Heart right ventricle (tissue), 16 donors: Measurements from ENCODE around the gene FITM2. TPM values are rescaled to one million over a fixed set of nuclear protein-coding genes. Genes with fewer than 3 reads are reported as not detected.

Experiments
- ATAC-seq, 8 donors: fragments of 200-7000 bp; cut with Tn5 transposase; one replicate each; pipeline ENCODE4 v1.9.1; 2020; ENCODE audit warnings: mild to moderate bottlenecking in 8 of 8, moderate library complexity in 8 of 8, moderate number of reproducible peaks in 1 of 8
- DNase-seq, 2 donors: peaks; one replicate each; pipeline ENCODE4 v3.0.0-alpha.2; 2020
- H3K27ac ChIP-seq, 10 donors: fragments of 200-600 bp; sonication (generic) in 2 of 10; one replicate each; pipeline versions ENCODE4 v1.5.0 to v1.8.0; 2020 to 2022; ENCODE audit warnings: mild to moderate bottlenecking in 3 of 10
- H3K27me3 ChIP-seq, 7 donors: fragments of 200-600 bp; one replicate each; pipeline ENCODE4 v1.8.0; 2021 to 2022; ENCODE audit warnings: mild to moderate bottlenecking in 2 of 7
- H3K36me3 ChIP-seq, 9 donors: fragments of 200-600 bp; sonication (generic) in 1 of 9; one replicate each; pipeline versions ENCODE4 v1.5.0 to v1.8.0; 2020 to 2022; ENCODE audit warnings: mild to moderate bottlenecking in 2 of 9
- H3K4me1 ChIP-seq, 9 donors: fragments of 200-600 bp; sonication (generic) in 1 of 9; one replicate each; pipeline versions ENCODE4 v1.5.0 to v1.8.0; 2020 to 2022; ENCODE audit warnings: mild to moderate bottlenecking in 4 of 9
- H3K4me3 ChIP-seq, 10 donors: fragments of 200-600 bp; sonication (generic) in 2 of 10; one replicate each; pipeline versions ENCODE4 v1.5.0 to v1.8.0; 2020 to 2022; ENCODE audit warnings: mild to moderate bottlenecking in 7 of 10, moderate library complexity in 2 of 10
- H3K9me3 ChIP-seq, 11 donors: fragments of 200-600 bp in 10 of 11; sonication (generic) in 2 of 11; one replicate each; pipeline versions ENCODE4 v1.5.0 to v1.8.0; 2013 to 2022; ENCODE audit warnings: mild to moderate bottlenecking in 2 of 11, control low read depth in 1 of 11, moderate library complexity in 1 of 11
- WGBS, 2 donors: extraction: QIAGEN DNeasy Blood & Tissue Kit; methylation state at CpG; one replicate each; pipeline ENCODE4 v1.1.7; 2013; ENCODE audit warnings: inconsistent platforms in 1 of 2; 5-methylcytosine and 5-hydroxymethylcytosine counted together
- intact Hi-C, 10 donors: fragments of 100-400 bp; cut with DNase I; formaldehyde crosslinking; loops; one replicate each; pipeline versions ENCODE4 v1.11.1 to v1.14.2; 2022
- polyA plus RNA-seq, 2 donors: library from polyadenylated mRNA; stranded (reverse); fragments of 200-250 nt; gene quantifications; one replicate each; pipeline ENCODE4 v1.2.3, GENCODE V29; 2013
- total RNA-seq, 10 donors: library from RNA; stranded (reverse); fragmentation: NEBNext Ultra II Directional in 3 of 10; extraction: Animal tissue kit (Norgen Biotek cat#: 25700) in 3 of 10; gene quantifications; one replicate each; pipeline versions ENCODE4 v1.2.1 to v1.2.4, GENCODE V29; 2021 to 2023
- TF ChIP-seq, protein P1 (sequence below), 9 donors: fragments of 200-600 bp; sonication (generic) in 2 of 9; IDR thresholded peaks; one replicate each; pipeline versions ENCODE4 v1.5.0 to v1.8.0; 2021 to 2022; ENCODE audit warnings: antibody characterized with exemption in 9 of 9, mild to moderate bottlenecking in 5 of 9, moderate library complexity in 1 of 9
- donor health status: Arrhythmogenic right ventricular cardiomyopathy.
- donor health status: ischemic (EF 13 %, LVEDD 7.1; RV severe dilation, severe dysfunction).
- donor health status: healthy with polysubstance abuse.
- donor health status: DM: no; HTN: yes; CAD: no.
- donor health status: DM: no; HTN: no; CAD: no.
- donor health status: ischemic (EF 25% LVEDD 6.9; RV normal size, moderate dysfunction).
- donor health status: ischemic (EF 25% LVEDD 5.7; RV mildly dilated, moderate dysfunction).
- donor health status: healthy.
- donor health status: DM: yes; HTN: yes; CAD: no.
- donor health status: Ischemic cardiomyopathy.
- donor health status: ischemic (EF 35%, LVEDD 5.7; RV mildly dilated, moderate dysfunction).
- donor health status: nonischemic (EF 11% LVEDD 7.7; RV severe dilation, severe dysfunction).
- donor health status: DM: yes; HTN: yes; CAD: no.
- donor health status: PGD.
- donor health status: ischemic (EF 29% LVEDD 5.4; RV normal size, mild dysfunction).
- donor health status: nonischemic (EF 23%, LVEDD 6.1; RV moderate dilation, normal function).

FITM2 gene
- total and polyA plus RNA-seq, 12 donors, result 25.2 to 182 (median 135) TPM

DNA sequence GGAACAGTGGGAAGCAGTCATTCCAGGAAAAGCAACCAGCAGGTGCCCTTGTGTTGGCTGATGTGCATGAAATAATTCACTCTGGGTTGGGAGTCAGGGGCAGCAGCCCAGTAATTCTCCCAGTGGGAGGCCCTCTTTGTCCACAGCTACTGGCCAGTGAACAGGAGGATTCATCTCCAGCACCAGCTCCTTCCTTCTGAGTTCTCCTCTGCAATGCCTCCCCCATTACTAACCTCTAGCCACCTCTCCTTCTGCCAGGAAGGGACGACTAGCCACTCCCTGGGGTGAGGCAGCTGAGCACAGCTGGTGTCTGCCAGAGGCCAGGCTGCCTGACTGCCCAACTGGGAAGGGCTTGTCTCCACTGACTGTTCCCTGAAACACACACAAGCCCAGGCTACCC, 13.3 kb upstream of the FITM2 start:
- H3K4me3 ChIP-seq, result no peak overlapping the region
- no peak for DNase-seq
- peaks cover 0 to 27% (median 7%) of the 10 kb centered on the region in 7 donors for H3K27me3 ChIP-seq
- TF ChIP-seq, protein P1, sequence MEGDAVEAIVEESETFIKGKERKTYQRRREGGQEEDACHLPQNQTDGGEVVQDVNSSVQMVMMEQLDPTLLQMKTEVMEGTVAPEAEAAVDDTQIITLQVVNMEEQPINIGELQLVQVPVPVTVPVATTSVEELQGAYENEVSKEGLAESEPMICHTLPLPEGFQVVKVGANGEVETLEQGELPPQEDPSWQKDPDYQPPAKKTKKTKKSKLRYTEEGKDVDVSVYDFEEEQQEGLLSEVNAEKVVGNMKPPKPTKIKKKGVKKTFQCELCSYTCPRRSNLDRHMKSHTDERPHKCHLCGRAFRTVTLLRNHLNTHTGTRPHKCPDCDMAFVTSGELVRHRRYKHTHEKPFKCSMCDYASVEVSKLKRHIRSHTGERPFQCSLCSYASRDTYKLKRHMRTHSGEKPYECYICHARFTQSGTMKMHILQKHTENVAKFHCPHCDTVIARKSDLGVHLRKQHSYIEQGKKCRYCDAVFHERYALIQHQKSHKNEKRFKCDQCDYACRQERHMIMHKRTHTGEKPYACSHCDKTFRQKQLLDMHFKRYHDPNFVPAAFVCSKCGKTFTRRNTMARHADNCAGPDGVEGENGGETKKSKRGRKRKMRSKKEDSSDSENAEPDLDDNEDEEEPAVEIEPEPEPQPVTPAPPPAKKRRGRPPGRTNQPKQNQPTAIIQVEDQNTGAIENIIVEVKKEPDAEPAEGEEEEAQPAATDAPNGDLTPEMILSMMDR (IDR thresholded peaks at IDR 0.05), result no peak
- 10% methylated on average over 1 of the region's 1 CpG for WGBS, 2 donors
- H3K4me1 ChIP-seq, result peaks cover 0 to 8% (median 0%) of the 10 kb centered on the region in 9 donors
- no peak overlapping the region for H3K27ac ChIP-seq
- no peaks in the 10 kb centered on the region for H3K36me3 ChIP-seq
- H3K9me3 ChIP-seq, result no peaks in the 10 kb centered on the region
- peak in 1 of 8 donors; percentile 15 for ATAC-seq
- intact Hi-C loops, result no loop called here

DNA sequence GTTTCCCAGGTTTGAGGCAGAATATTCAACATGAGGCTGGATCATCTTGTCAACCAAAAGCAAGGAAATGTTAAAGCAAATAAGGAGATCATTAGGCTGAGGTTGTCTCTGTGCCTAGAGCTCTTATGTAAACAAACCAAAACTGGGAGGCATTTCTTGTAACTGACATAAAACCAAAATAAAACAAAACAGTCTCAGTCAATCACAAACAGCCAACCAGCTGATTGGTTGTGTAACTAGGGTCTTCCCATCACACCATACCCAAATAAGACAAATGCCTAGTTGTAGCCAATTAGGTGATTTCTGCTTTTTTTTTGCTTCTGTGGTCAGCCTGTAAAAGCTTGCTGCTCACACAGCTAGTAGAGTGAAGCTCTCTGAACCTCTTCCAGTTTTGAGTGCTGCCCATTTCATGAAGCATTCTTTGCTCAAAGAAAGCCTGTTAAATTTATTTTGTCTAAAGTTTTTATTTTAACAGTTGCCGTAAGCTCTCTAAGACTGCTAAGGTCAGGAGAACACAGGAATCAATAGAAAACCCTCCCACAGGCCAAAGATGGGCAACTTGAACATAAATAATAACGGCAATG, 8.9 kb upstream of the FITM2 start:
- intact Hi-C loops, result loop anchor here in 4 of 10 donors (10.0 kb wide), 4 partner anchors 65 to 195 kb away; partner anchors contain the start of gene TTPAL (in 1 of the 4)
- H3K27ac ChIP-seq, result no peak overlapping the region
- H3K9me3 ChIP-seq, result no peaks in the 10 kb centered on the region
- WGBS, 2 donors, result 96 to 97% methylated on average over 2 of the region's 2 CpGs
- no peak for ATAC-seq
- no peaks in the 10 kb centered on the region for H3K4me1 ChIP-seq
- DNase-seq, result no peak
- peaks cover 0 to 3% (median 0%) of the 10 kb centered on the region in 7 donors for H3K27me3 ChIP-seq
- no peak overlapping the region for H3K4me3 ChIP-seq
- H3K36me3 ChIP-seq, result no peaks in the 10 kb centered on the region
- TF ChIP-seq, protein P1 (IDR thresholded peaks at IDR 0.05), result no peak

DNA sequence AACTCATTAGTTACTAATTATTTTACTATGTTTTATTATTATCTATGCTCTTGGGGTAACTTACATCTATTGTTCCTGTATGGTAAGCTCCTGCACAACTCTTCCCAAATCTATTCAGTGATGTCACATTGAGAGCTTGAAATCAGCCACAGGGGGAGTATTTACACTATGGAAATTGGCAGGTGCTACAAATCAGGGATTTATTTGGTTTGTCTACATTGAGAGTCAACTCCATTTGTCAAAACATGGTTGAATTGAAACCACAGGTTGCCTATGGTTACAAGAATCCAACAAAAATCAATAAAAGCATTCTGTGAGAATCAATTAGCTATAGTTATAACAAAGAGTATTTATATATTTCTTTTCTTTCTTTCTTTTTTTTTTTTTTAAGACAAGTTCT, 3.9 kb upstream of the FITM2 start:
- intact Hi-C loops, result loop anchor here in 7 of 10 donors (5.0 to 10.0 kb wide), 7 partner anchors 70 to 287 kb away; partner anchors contain the start of gene TTPAL (in 1 of the 7)
- H3K9me3 ChIP-seq, result no peaks in the 10 kb centered on the region
- no peak for DNase-seq
- H3K27ac ChIP-seq, result no peak overlapping the region
- TF ChIP-seq, protein P1 (IDR thresholded peaks at IDR 0.05), result no peak
- H3K27me3 ChIP-seq, result peaks cover 0 to 3% (median 0%) of the 10 kb centered on the region in 7 donors
- H3K4me3 ChIP-seq, result no peak overlapping the region
- H3K36me3 ChIP-seq, result no peaks in the 10 kb centered on the region
- no peak for ATAC-seq
- H3K4me1 ChIP-seq, result peaks cover 0 to 11% (median 5%) of the 10 kb centered on the region in 9 donors

DNA sequence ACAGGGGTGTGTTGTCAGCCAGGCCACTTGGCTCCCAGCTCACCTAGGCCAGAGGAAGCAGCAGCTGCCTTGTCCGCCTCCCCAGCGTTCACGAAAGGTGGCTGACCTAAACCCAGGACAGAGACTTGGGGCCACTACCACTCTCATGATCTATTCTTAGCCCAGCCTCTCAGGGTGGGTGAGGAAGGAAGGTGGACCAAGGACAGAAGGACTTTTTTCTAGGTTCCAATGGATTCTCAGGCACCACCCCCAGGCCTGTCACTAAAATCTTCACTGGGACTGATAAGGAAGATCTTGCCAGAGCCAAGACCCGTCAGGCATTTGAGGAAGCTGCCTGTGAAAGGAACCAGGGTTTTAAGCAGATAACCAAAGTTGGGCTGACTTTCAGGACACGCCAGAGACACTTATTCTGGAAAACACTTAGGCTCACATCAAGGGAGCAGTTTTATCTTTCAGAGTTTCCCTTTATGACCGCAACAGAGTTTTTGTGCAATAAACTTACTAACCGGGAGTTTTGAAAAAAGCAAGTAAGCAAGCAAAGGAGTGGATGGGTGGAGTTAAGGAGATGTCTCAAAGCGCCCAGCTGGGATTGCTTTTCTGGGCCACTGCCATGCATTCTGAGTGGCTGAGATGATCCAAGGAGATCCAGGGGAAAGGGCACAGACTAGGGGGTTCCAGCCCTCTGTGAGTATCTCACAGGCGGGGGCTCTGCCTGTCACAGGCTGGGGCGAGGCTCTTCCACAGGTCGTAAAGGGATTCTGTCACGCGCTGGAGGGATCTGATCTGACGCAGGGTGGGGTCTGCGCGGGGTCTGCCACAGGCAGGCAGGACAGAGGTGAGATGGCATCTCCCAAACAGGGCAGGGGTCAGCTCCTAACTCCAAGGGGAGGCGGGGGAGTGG, 989 bp downstream of the FITM2 start:
- ATAC-seq, result peak; percentile 21 to 72 (median 64)

More for the DNA sequence above, 989 bp downstream of the FITM2 start:
- peak; percentile 45 to 54 for DNase-seq
- Histone ChIP-seq H3K4me1 (peaks cover 0 to 52% (median 24%) of the 10 kb centered on the region in 9 donors), H3K27ac (peak overlapping the region; percentile 79 to 92 (median 86)), H3K4me3 (peak overlapping the region; percentile 57 to 97 (median 79)), H3K27me3 (no peaks in the 10 kb centered on the region), H3K9me3 (no peaks in the 10 kb centered on the region), H3K36me3 (peaks cover 0 to 19% (median 4%) of the 10 kb centered on the region in 9 donors)
- WGBS, 2 donors, result 6 to 10% methylated on average over 17 of the region's 17 CpGs
- intact Hi-C loops, result loop anchor here (2.0 to 10.0 kb wide), 10 partner anchors 75 to 292 kb away; partner anchors contain the start of gene TTPAL (in 1 of the 10)
- TF ChIP-seq, protein P1 (IDR thresholded peaks at IDR 0.05), result no peak
